NCI-H1694 (cell line): ENCODE results near the gene ACSS1.

Experiments
- DNase-seq: peaks from one replicate; lab custom pipeline; 2025; lab: John Stamatoyannopoulos, UW

ACSS1 gene

DNA sequence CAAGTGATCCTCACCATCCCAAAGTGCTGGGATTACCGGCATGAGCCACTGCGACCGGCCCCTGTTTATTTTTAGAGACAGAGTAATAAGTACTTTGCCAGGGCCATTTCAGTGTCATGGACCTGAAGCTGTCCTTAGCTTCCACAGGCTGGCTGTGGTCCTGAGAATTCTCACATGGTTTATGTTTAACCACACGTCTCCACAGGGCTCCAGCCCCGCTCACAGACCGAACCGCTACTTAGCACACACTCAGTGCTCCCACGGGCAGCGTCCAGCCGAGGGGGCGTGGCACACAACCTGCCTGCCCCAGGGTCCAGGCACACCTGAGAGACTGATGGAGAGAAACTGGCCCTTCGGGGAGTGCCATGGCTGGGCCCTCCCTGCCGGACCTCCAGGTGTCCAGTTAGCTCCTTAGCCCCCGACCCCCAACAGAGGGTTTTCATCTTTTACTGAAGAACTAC, 11.7 kb downstream of the ACSS1 start:
- no peak for DNase-seq

DNA sequence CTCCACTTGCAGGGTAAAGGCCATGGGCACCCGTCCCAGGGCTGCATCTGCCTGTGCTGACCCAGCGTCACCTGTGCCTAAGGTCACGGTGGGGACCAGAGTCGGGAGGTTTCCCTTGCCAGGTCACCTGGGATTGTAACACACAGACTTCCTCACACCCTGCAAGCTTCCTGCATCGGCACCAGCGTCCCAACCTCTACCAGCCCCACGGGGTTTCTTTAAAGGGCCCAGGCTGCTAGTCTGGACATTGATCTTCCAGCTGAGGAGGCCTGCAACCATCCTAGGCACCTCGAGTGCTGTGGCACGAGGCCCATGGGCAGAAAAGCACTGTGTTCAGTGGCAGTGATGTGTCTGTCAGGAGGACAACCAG, 12.6 kb downstream of the ACSS1 start:
- no peak for DNase-seq

DNA sequence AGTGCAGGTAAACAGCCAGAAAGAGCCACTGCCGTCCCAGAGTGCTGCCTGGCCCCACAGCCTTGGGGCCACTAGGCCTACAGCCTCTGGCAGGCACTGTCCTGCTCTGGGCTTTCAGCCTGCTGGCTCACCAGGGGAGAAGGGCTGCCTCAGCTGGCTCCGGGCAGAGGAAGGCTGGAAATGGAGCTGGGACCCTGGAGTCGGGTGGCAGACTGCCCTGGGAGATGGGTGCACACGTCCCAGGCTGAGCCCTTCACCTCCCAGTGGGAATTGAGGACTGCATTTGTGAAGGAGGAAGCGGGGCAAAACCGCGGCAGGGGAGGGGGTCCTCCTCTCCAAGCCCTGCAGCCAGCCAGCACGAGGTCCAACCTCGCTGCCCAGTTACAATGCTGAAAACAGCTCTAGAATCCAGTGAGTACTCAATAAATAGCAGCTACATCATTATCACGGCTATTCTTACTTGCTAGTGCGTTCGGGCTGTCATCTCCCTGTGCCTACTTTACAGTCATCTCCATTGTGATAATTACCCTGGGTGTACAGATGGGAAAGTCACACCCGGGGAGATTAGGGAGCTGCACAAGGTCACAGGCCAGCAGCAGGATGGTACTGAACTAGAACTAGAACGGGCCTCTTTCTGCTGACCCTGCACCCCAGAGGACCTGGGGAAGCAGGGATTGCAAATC, 13.1 kb downstream of the ACSS1 start:
- DNase-seq: no peak

DNA sequence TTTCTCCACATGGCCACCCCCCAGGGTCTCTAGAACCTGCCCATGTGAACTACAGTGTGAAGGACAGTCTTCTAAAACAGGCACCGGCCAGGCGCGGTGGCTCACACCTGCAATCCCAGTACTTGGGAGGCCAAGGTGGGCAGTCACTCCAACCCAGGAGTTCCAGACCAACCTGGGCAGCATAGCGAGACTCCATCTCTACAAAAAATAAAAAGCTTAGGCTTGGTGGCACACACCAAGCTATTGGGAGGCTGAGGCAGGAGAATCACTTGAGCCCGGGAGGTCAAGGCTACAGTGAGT, 13.7 kb downstream of the ACSS1 start:
- no peak for DNase-seq

DNA sequence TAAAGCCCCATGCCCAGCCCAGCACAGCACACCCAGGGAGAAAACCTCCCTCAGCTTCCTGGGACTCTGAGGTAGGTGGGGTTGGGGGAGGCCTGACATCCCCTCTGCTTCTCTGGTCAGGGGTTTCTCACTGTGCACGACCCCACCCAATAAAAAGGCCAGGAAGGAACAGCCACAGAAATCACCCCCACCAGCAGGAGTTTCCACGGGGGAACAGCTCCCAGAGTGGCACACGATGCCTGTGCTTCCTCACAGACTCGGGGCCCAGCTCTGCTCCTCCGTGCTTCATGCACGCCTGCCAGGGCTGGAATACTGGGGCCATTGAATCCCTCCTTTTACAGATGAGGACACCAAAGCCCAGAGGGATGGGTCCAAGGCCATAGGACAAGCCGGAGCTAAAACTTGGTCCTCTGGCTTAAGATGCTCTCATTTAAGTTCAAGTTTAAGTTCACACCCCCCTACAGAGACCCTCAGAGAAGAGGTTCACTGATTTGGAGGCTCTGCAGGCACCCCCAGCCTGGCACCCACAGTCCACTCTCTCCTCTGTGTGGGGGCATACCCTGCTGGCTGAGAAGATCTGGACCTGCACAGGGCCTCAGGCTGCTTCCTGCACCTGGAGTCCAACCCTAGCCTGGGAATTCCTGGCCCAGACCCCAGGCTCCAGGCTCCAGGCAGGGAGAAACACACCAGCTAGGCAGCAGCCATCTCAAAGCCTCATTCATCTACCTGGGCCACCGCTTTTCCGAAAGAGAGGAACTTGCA, 14.3 kb downstream of the ACSS1 start:
- DNase-seq: no peak

DNA sequence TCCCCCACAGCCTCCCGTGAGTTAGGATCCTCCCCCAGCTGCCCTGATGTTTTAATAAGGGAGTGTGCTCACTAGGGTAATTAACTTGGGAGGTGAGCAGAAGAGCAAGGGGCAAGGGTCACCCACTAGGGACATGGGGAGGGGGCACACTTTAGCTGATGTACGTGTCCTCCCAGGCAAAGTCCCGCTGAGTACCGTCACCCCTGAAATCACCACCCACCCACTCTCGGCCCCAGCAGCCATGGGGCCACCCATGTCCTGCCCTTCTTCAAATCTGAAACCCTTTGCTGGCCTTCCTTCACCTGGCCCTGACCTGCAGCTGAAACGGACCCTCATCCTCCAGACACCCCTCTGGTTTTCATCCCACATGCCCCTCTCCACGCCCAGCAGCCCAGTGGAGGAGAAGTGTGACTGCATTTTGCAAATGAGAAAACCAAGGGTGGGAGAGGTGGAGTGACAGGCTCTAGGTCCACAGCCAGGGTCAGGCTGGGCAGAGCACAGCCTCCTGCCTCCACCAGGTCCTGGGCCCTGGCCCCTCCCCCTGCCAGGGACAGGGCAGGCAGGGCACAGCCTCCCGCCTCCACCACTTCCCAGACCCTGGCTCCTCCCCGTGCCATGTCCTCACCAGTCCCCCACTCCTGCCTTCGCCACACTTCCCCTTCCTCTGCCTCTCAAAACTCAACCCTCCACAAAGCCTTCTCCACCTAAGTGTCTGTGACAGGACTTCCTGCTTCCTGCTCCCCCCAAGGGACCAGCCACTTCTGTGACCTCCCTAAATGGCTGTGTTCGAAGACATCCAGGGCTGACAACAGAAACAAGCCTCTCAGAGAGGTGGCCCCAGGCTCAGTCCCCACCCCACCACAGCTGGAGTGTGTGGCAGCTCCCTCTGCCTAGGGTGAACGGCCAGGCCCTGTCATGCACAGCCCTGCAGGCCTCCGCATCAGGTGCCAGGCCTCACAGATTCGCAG, 15.1 kb downstream of the ACSS1 start:
- DNase-seq: no peak

DNA sequence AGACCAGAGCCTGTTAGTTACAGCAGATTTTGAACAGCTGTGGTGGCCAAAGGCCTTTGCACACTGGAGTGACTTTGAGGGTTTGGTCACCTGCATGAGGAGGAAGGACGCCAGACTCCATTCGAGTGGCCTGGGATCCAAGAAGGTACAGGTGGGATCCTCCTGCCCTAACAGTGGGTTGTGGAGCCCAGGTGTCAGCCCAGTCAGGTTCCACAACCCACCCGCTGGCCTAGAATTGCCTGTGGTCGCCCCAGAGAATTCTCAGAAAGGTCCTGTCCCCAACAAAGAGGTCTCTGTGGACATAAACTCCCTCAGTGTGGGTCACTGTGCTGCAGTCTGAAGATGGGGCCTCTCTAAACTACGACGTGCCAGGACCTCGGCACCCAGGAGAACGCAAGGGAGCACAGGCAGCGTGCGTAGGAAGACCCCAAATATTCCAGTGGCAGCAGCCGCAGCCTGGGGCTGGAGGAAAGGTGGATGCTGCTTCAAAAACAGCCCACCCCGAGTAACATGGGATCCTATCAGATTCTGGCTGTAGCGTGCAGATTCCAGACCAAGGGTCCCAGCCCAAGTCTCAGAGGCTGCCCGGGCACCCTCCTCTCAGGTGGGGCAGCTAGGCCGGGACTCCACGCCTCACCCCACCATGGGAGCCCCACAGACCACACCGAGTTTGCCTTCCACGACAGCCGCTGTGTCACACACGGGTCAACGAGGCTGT, 16.0 kb downstream of the ACSS1 start:
- DNase-seq: no peak

DNA sequence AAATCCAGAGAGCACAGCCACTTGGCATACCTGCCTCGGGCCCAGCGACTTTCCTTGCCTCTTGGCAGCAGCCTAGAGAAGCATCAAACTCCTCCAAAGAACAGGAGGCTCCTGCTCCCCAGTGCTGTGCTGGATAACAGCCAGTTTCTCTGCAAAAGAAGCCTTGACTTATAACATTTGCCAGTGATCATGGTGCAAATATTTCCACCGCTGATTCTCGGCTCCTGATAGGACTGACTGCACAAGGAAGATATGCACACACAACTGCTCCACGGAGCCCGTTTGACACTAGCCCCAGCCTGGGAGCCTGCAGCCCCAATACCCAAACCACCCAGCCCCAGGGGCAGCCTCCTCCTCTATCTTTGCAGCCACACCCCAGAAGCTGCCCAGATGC, 17.5 kb downstream of the ACSS1 start:
- DNase-seq: no peak

DNA sequence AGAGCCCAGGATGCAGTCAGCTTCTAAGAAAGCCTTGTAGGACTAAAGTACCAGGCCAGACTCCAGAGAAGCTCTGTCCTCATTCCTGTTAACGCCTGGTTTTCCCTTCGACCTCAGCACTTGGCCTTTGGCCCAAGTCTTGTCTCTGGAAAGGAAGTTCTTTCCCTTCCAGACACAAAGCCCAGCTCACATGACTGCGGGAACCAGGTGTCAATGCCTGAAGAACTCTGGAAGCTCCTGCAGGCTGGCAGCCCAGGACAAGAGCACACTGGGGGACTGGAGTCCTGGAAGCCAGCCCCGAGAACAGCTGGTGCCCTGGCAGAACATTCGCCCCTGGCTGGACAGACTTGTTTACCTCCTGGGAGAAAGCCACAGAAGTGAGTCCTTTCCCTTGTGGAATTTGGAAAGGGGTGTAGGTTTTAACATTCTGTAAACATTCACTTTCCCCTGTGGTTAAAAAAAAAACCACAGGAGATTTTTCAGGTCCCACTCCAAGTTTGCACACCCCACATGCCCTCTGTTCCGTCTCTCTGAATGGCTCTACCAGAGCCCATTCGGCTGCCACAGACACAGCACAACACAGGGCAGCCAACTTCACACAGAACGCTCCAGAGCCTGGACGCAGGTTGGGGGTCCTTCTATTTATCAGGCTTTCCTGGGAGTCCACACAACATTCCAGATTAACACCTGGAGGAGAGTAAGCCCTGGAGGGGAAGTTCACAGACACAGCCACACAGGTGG, 18.1 kb downstream of the ACSS1 start:
- no peak for DNase-seq

DNA sequence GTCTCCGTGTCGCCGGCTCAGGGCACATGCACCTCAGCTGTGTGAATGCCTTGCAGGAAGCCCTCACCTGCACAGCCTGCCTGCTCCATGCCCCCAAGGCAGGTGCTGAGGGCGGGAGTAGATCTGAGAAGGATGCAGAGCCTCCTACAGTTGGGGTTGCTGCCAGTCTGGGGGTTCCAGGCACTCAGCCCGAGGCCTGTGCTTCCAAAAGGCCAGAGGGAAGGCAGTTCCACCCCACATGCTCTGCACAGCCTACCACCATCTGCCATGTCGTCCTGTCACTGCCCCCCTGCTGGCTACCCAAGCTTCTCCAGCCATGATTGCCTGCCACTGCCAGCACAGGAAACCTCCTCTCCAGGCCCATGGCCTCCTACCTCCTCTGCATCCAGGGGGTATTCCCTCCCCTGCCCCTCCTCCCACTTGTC, 19.3 kb downstream of the ACSS1 start:
- DNase-seq: no peak

DNA sequence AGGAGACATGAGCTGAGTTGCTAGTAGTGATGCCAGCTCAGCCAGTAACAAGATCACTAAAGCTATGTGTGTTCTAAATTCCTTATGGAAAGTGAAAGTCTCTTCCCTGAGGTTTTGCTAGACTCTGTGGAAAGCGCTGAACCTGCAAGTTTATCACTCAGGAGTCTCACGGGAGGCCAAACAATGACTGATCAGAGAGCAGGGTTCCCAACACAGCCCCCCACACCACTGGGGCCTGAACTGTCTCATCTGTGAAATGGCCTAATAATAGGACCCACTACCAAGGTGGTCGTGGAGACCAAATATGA, 19.9 kb downstream of the ACSS1 start:
- DNase-seq: no peak

DNA sequence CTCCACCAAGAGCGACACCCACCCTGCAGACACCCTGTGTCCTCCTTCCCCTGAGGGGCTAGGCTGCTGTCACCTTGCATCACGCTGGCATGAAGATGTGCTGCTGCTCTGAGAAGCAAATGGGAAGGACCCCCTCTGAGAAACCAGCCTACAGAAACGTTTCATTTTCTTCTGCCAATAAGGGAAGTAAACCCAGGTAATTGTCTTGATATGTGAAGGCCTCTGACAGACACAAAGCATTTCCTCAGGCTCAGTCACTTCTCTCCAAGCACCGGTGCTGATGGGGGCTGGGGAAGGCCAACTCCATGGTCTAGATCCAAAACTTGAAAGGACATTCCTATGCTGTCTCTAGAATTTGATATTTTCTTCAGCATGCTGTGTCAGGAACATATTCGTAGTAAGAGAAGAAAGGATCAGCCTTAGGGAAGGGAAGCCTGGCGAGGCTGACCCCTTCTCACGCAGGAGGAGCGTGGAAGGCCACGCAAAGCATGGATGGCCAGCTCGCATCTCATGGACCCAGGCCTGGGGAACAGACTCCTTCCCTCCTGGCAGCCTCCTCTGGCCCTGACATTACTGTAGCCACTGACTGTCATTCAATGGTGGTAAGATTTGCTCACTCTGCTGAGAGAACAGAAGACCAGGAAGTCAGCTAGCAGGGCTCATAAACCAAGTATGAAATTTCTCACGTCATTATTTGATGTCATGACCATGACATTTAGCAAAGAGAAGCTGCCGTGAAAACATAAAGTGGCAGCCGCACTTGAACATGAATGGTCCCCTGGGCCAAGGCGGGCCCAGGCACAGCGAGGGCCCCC, 20.4 kb downstream of the ACSS1 start:
- no peak for DNase-seq

DNA sequence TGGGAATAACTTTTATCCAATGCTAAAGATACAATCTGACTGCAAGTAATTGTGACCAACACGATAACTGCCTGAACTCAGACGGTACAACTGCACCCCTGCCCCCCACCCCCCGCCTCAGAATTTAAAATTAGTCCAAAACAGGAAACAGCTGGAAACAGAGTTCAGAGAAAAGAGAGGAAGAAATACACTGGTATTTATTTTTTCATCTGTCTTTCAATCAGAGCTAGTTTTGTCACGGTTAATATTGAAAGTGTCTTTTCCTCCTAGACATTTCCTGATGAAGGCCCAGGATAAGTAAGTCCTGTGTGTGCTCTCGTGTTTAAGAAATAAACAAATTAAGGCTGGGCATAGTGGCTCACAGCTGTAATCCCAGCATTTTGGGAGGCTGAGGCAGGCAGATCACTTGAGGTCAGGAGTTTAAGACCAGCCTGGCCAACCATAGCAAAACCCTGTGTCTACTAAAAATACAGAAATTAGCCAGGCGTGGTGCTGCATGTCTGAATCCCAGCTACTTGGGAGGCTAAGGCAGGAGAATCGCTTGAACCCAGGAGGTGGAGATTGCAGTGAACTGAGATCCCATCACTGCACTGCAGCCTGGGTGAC, 21.5 kb downstream of the ACSS1 start:
- DNase-seq: no peak

DNA sequence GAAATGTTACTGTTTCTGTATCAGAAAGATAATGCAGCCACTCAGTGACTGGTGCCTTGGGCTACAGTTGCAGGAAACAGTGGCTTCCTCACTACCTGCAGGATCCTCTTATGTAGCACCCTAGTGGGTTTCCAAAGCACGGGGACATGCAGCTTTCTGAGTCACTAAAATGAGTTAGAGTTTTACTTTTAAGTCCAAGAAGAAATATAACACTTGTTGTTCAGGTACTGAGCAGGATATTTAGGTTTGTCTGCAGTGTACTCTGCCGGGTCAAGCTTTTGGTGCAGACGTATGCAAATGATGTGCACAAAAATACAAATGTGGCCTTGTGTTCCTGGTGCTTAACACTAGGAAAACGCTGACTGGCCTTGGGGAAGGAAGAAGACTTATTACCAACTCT, 22.0 kb downstream of the ACSS1 start:
- no peak for DNase-seq

DNA sequence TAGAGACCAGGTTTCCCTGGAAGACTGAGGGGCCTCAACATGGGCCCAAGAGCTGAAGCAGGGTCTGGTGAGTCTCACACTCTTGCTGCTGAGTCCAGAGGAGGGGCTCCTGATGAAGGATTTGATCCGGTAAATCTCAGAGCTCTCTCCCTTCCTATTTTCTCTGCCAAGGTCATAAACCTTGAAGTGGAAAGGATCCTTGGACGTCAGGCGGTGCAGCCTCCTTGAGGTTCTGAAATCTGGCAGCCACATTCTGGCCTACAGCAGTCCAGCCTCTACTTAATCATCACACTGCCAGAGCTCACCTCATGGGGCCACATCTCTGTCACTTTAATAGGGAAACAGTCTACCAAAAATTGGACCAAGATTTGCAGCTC, 24.0 kb downstream of the ACSS1 start:
- DNase-seq: no peak

DNA sequence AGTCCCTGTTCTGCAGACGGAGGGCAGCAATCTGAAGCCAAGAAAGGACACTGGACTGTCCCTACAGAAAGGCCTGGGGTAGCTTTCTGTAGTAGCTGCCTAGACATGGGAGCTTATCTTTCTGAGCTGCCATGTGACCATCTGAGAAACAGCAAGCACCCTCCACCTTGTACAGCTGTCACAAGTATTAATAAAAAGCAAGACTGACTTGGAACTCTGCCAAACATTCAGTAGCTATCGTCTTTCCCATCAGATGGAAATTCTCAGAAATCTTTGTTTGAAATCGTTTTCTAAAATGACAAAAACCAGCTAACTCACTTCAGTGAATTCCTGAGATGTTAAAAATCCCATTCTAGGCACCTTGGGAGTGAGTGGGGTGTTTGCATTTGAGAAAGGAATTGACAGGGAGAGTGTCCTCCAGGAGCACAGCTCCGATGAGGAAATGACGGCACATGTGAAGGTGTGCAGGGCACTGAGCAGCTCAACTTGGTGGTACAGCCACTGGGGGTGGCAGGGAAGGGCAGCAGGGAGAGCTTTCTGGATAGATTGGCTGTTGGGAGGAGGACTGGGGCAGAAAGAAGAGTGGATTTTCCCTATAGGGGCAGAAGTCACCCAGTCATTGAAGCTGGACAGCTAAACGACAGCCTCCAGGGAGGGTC, 24.5 kb downstream of the ACSS1 start:
- peak; percentile 4 for DNase-seq

DNA sequence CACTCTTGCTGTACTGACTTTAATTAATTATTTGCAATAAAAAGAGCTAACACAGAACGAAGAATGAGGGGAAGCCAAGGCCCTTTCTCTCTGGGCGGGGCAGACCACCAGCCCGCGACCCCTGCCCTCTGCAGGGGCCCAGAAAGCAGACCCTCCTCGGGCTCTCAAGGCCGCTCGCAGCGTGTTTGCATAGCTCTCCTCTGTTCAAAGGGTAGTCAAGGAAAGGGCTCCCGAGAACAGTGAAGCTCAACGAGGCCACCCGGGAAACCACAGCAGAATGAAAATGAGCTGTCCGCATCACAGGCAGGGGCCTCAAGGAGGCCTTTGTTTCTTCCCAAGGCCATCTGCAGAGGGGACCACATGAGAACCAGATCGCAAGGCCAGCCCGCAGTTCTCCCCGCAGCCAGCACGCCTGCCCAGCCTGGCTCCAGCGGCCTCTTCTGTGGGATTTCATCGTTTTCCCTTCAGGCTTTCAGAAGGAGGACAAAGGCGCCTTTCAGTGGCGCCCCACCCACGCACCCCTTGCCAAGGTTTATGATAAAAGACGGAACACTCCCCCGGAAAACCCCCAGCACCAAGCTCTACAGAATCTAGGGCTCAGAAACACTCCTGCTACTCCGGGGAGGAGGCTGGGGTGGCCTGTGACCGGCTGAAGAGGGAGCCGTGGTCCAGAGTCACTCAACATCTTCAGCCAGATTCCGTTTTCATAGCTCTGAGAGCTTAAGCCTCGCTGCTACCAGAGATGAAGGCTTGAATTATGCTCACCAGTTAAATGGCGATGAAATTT, 25.3 kb downstream of the ACSS1 start:
- no peak for DNase-seq

DNA sequence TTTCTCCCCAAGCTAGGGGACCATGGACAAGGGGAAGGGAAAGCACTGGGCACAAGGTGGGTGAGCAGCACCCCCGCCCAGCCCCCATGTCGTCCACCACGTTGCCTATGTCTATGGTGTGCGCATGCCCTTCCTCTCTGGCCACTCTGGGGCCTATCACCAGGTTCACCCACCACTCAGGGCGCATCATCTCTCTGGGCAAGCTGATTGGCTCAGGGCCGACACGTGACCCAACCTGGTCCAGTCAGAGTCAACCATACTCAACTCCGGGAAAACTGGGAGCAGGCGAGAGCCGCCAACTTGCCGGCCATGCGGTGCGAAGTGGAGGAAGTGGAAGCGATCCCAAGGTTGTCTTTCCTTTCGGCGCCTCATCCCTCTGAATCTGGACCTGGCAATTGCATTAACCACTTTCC, 25.9 kb downstream of the ACSS1 start:
- DNase-seq: no peak

DNA sequence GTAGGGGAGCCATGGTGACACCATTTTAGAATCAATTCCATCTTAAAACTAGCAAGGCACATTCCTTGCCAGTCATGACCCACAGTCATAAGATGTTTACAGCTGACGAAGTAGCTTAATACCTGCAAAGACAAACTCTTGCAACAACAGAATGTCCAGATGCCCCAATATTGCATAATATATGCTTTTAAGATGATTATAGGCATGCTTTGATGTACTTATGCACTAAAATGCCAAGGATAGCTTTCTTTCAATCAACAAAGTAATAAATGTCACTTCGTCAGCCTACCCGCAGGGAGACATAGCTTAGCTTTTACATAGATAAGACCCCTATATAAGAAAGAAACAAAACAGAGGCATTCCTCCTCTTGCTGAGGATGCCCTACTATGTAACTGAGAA, 26.7 kb downstream of the ACSS1 start:
- no peak for DNase-seq
